HEK293 (cell line): Measurements from ENCODE around the gene TRIM49D1.
"Not testable (repeated sequence)": the region's sequence is repeated elsewhere in the genome, so short reads cannot be mapped to it uniquely, and the experiment has no call there.

Experiments used
- CTCF ChIA-PET: fragments of 350-600 bp; formaldehyde crosslinking; extraction: SDS; loops from one replicate; lab custom pipeline; 2021; ENCODE audit warnings: antibody characterized with exemption; lab: Yijun Ruan, JAX
- POLR2A ChIA-PET: fragments of 300-600 bp; formaldehyde crosslinking; extraction: SDS; loops from one replicate; lab custom pipeline; 2020; ENCODE audit warnings: antibody characterized with exemption, inconsistent platforms; lab: Yijun Ruan, JAX
- H3K27ac ChIP-seq: fragments of 200-500 bp; sonication (Bioruptor generic); 2 replicates; pipeline ENCODE4 v1.5.1; 2014; ENCODE audit warnings: low read depth, low read length, control low read depth, inconsistent platforms; ENCODE audit errors: extremely low read depth
- H3K36me3 ChIP-seq, 2 experiments: fragments of 200-500 bp in 1 of 2; sonication (Bioruptor generic) in 1 of 2; 1 replicate in 1 of 2; 2 replicates in 1 of 2; pipeline ENCODE4 v1.5.1; 2014 to 2017; ENCODE audit warnings: inconsistent platforms in 2 of 2, low read length in 2 of 2; ENCODE audit not compliant: control insufficient read depth in 2 of 2, insufficient read depth in 1 of 2
- H3K4me1 ChIP-seq: fragments of 200-500 bp; sonication (Bioruptor generic); 2 replicates; pipeline ENCODE4 v1.5.1; 2014; ENCODE audit warnings: mild to moderate bottlenecking, low read length, inconsistent platforms; ENCODE audit not compliant: control insufficient read depth, insufficient read depth
- H3K4me3 ChIP-seq: 2 replicates; pipeline ENCODE4 v1.5.1; 2011; ENCODE audit warnings: low read depth, mild to moderate bottlenecking, control low read depth, low read length, moderate library complexity
- H3K9me3 ChIP-seq: fragments of 200-500 bp; sonication (Bioruptor generic); 2 replicates; pipeline ENCODE4 v1.5.1; 2014; ENCODE audit warnings: low read depth, low read length, inconsistent platforms; ENCODE audit not compliant: control insufficient read depth, insufficient read depth
- HOXA7 ChIP-seq: sonication (generic); formaldehyde crosslinking; IDR thresholded peaks from 2 replicates; pipeline ENCODE4 v1.8.1; 2022; ENCODE audit warnings: missing genetic modification reagents, borderline replicate concordance
- HOXD13 ChIP-seq: sonication (generic); formaldehyde crosslinking; IDR thresholded peaks from 2 replicates; pipeline ENCODE4 v1.8.0; 2022; ENCODE audit warnings: missing genetic modification reagents, borderline replicate concordance
- IKZF3 ChIP-seq: fragments of 450-650 bp; IDR thresholded peaks from 2 replicates; pipeline ENCODE4 v1.5.0; 2018; ENCODE audit warnings: missing biosample characterization, mild to moderate bottlenecking, missing genetic modification characterization, moderate library complexity
- KLF9 ChIP-seq: fragments of 450-650 bp; formaldehyde crosslinking; IDR thresholded peaks from 2 replicates; pipeline ENCODE4 v1.5.1; 2016; ENCODE audit warnings: missing biosample characterization, missing genetic modification characterization, low read depth
- ZNF112 ChIP-seq: fragments of 450-650 bp; formaldehyde crosslinking; IDR thresholded peaks from 2 replicates; pipeline ENCODE4 v1.5.0; 2017; ENCODE audit warnings: missing biosample characterization, missing genetic modification characterization
- ZNF184 ChIP-seq: fragments of 450-650 bp; IDR thresholded peaks from 2 replicates; pipeline ENCODE4 v1.5.1; 2018; ENCODE audit warnings: missing biosample characterization, mild to moderate bottlenecking, missing genetic modification characterization
- ZNF239 ChIP-seq: fragments of 450-650 bp; formaldehyde crosslinking; IDR thresholded peaks from 2 replicates; pipeline ENCODE4 v1.5.1; 2016; ENCODE audit warnings: missing biosample characterization, missing genetic modification characterization
- ZNF274 ChIP-seq, 2 experiments: fragments of 200-500 bp in 1 of 2; fragments of 450-650 bp in 1 of 2; sonication (Bioruptor generic) in 1 of 2; formaldehyde crosslinking in 1 of 2; IDR thresholded peaks; 2 replicates each; pipeline versions ENCODE4 v1.5.1 to v1.6.1; 2014 to 2016; ENCODE audit warnings: borderline replicate concordance in 1 of 2, inconsistent platforms in 1 of 2, low read length in 1 of 2, missing biosample characterization in 1 of 2, missing genetic modification characterization in 1 of 2
- ZNF292 ChIP-seq: fragments of 450-650 bp; formaldehyde crosslinking; IDR thresholded peaks from 2 replicates; pipeline ENCODE4 v1.5.1; 2016; ENCODE audit warnings: low read depth, missing biosample characterization, missing genetic modification characterization, borderline replicate concordance
- ZNF302 ChIP-seq: fragments of 450-650 bp; formaldehyde crosslinking; IDR thresholded peaks from 2 replicates; pipeline ENCODE4 v1.5.1; 2016; ENCODE audit warnings: missing biosample characterization, missing genetic modification characterization, low read depth
- ZNF558 ChIP-seq: fragments of 450-650 bp; formaldehyde crosslinking; IDR thresholded peaks from 2 replicates; pipeline ENCODE4 v1.5.1; 2016; ENCODE audit warnings: missing biosample characterization, missing genetic modification characterization
- ZNF621 ChIP-seq: fragments of 450-650 bp; formaldehyde crosslinking; IDR thresholded peaks from 2 replicates; pipeline ENCODE4 v1.5.1; 2017; ENCODE audit warnings: missing biosample characterization, missing genetic modification characterization
- ZNF843 ChIP-seq: fragments of 450-650 bp; formaldehyde crosslinking; IDR thresholded peaks from 2 replicates; pipeline ENCODE4 v1.5.1; 2016; ENCODE audit warnings: missing biosample characterization, missing genetic modification characterization
- ZSCAN4 ChIP-seq: fragments of 450-650 bp; formaldehyde crosslinking; IDR thresholded peaks from 2 replicates; pipeline ENCODE4 v1.5.1; 2017; ENCODE audit warnings: missing biosample characterization, missing genetic modification characterization
- ZSCAN5A ChIP-seq: fragments of 450-650 bp; formaldehyde crosslinking; IDR thresholded peaks from 2 replicates; pipeline ENCODE4 v1.5.1; 2016; ENCODE audit warnings: missing biosample characterization, missing genetic modification characterization
- TF ChIP-seq, protein P1 (sequence below): fragments of 450-650 bp; formaldehyde crosslinking; IDR thresholded peaks from 2 replicates; pipeline ENCODE4 v1.5.1; 2016; ENCODE audit warnings: missing biosample characterization, missing genetic modification characterization, low read depth
- TF ChIP-seq, protein P2 (sequence below): fragments of 450-650 bp; formaldehyde crosslinking; IDR thresholded peaks from 2 replicates; pipeline ENCODE4 v1.5.1; 2016; ENCODE audit warnings: missing biosample characterization, missing genetic modification characterization
- TF ChIP-seq, protein P3 (sequence below): fragments of 450-650 bp; formaldehyde crosslinking; conservative IDR thresholded peaks from 2 replicates; pipeline ENCODE4 v1.5.1; 2016; ENCODE audit warnings: low read depth, missing biosample characterization, missing genetic modification characterization

TRIM49D1 gene, protein sequence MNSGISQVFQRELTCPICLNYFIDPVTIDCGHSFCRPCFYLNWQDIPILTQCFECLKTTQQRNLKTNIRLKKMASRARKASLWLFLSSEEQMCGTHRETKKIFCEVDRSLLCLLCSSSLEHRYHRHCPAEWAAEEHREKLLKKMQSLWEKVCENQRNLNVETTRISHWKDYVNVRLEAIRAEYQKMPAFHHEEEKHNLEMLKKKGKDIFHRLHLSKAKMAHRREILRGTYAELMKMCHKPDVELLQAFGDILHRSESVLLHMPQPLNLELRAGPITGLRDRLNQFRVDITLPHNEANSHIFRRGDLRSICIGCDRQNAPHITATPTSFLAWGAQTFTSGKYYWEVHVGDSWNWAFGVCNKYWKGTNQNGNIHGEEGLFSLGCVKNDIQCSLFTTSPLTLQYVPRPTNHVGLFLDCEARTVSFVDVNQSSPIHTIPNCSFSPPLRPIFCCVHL

DNA sequence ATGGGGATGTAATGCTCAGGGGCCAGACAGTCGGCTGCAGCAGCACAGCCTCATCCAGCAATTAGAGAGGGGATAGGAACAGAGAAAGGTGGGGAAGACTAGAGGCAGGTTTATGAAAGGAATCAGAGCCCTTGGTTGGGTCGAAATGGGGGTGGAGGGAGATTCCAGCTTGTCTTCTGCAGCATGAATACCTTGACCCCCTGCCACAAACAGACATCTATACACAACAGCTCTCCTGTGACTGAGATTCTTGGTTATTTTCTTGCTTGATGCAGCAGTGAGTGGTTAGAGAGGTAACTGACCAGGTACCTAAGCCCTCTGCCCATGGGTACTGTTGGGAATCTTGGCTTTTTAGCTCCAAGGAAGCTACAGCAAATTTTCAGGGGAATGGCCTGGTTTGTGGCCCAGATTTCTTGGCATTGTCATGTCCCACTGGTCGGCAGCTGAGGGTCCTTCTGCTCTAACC lies at the start of gene TRIM49D1:
Gene TRIM49D1 (minus strand): TSS at position 51 of the 466 bp plus-strand sequence. CDS start 4,535 bp downstream, outside the sequence.
- Histone ChIP-seq H3K27ac (no peak within 1 kb of the TSS), H3K4me1 (no peaks in the 10 kb centered on the region), H3K4me3 (no peak within 1 kb of the TSS), H3K36me3 (no peaks in the 10 kb centered on the region), H3K9me3 (no peaks in the 10 kb centered on the region)
- no peak for TF ChIP-seq ZNF292 (tag by site-specific recombination)
- no peak for TF ChIP-seq ZNF621
- no peak for TF ChIP-seq ZNF184 (tag by site-specific recombination)
- no peak for TF ChIP-seq ZSCAN4 (tag by site-specific recombination)
- no peak for TF ChIP-seq ZNF239 (tag by site-specific recombination)
- TF ChIP-seq ZNF112: no peak
- no peak for TF ChIP-seq KLF9 (tag by site-specific recombination)
- no peak for TF ChIP-seq ZNF843 (tag by site-specific recombination)
- no peak for TF ChIP-seq HOXA7 (CRISPR knock-in tag)
- TF ChIP-seq, protein P1, sequence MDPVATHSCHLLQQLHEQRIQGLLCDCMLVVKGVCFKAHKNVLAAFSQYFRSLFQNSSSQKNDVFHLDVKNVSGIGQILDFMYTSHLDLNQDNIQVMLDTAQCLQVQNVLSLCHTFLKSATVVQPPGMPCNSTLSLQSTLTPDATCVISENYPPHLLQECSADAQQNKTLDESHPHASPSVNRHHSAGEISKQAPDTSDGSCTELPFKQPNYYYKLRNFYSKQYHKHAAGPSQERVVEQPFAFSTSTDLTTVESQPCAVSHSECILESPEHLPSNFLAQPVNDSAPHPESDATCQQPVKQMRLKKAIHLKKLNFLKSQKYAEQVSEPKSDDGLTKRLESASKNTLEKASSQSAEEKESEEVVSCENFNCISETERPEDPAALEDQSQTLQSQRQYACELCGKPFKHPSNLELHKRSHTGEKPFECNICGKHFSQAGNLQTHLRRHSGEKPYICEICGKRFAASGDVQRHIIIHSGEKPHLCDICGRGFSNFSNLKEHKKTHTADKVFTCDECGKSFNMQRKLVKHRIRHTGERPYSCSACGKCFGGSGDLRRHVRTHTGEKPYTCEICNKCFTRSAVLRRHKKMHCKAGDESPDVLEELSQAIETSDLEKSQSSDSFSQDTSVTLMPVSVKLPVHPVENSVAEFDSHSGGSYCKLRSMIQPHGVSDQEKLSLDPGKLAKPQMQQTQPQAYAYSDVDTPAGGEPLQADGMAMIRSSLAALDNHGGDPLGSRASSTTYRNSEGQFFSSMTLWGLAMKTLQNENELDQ (tag by site-specific recombination): no peak
- no peak for TF ChIP-seq ZNF558
- no peak for TF ChIP-seq HOXD13 (CRISPR knock-in tag)
- no peak for TF ChIP-seq ZNF274 (IDR thresholded peaks at IDR 0.05; ENCODE audit: low read length)
- TF ChIP-seq ZNF274 (tag by site-specific recombination; IDR thresholded peaks at IDR 0.05; ENCODE audit: borderline replicate concordance): no peak
- no peak for TF ChIP-seq ZSCAN5A (tag by site-specific recombination)
- TF ChIP-seq, protein P2, sequence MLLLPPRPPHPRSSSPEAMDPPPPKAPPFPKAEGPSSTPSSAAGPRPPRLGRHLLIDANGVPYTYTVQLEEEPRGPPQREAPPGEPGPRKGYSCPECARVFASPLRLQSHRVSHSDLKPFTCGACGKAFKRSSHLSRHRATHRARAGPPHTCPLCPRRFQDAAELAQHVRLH (tag by site-specific recombination): no peak
- no peak for TF ChIP-seq IKZF3
- TF ChIP-seq, protein P3, sequence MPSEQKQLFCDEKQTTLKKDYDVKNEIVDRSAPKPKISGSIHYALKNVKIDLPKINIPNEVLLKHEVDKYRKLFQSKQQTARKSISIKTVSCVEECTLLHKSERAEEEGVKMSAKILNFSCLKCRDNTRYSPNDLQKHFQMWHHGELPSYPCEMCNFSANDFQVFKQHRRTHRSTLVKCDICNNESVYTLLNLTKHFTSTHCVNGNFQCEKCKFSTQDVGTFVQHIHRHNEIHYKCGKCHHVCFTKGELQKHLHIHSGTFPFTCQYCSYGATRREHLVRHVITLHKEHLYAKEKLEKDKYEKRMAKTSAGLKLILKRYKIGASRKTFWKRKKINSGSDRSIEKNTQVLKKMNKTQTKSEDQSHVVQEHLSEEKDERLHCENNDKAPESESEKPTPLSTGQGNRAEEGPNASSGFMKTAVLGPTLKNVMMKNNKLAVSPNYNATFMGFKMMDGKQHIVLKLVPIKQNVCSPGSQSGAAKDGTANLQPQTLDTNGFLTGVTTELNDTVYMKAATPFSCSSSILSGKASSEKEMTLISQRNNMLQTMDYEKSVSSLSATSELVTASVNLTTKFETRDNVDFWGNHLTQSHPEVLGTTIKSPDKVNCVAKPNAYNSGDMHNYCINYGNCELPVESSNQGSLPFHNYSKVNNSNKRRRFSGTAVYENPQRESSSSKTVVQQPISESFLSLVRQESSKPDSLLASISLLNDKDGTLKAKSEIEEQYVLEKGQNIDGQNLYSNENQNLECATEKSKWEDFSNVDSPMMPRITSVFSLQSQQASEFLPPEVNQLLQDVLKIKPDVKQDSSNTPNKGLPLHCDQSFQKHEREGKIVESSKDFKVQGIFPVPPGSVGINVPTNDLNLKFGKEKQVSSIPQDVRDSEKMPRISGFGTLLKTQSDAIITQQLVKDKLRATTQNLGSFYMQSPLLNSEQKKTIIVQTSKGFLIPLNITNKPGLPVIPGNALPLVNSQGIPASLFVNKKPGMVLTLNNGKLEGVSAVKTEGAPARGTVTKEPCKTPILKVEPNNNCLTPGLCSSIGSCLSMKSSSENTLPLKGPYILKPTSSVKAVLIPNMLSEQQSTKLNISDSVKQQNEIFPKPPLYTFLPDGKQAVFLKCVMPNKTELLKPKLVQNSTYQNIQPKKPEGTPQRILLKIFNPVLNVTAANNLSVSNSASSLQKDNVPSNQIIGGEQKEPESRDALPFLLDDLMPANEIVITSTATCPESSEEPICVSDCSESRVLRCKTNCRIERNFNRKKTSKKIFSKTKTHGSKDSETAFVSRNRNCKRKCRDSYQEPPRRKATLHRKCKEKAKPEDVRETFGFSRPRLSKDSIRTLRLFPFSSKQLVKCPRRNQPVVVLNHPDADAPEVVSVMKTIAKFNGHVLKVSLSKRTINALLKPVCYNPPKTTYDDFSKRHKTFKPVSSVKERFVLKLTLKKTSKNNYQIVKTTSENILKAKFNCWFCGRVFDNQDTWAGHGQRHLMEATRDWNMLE (tag by site-specific recombination): no peak
- no peak for TF ChIP-seq ZNF302 (tag by site-specific recombination)
- ChIA-PET CTCF (no interaction called here), POLR2A (no interaction called here)

GRCh38 chr11:89965737-89966136 lies 43.7 kb upstream of the TRIM49D1 start, which contains the start of gene TRIM64:
Gene TRIM64 (plus strand): TSS chr11:89966037. CDS start chr11:89968504, 2,467 bp downstream.
- H3K9me3 ChIP-seq, H3K27ac ChIP-seq, H3K36me3 ChIP-seq, H3K4me1 ChIP-seq, CTCF ChIA-PET, POLR2A ChIA-PET, H3K4me3 ChIP-seq: not testable (repeated sequence)

DNA sequence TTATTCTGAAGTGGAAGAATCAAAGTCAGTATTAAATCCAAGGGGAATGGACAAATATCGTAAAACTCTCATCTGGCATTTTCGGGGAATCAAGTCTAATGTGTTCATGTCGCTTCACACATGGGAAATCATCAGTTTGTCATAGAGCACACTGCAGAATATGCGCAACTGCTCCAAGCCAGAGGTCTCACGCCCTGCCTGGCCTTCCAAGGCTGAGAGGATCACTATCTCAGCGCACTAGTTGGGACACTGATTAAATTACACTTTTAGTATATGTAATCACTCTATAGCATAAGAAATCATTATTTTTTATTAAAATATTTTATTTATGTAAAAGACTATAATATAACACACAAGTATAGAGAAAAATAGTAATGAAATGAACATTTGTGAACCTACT lies 38.8 kb upstream of the TRIM49D1 start:
- POLR2A ChIA-PET, H3K36me3 ChIP-seq, H3K4me3 ChIP-seq, H3K4me1 ChIP-seq, H3K27ac ChIP-seq, CTCF ChIA-PET, H3K9me3 ChIP-seq: not testable (repeated sequence)
